ENCODE data around the gene CERK. TPM values are rescaled to one million over a fixed set of nuclear protein-coding genes. Genes with fewer than 3 reads are reported as not detected.
A peak's percentile ranks its signal among the peaks of the same experiment; 100 is the strongest.

The CERK gene
- total RNA-seq, 1 donor from 2014 or later, result 26.1 TPM

GRCh38 chr22:46703171-46703995 lies 34.7 kb downstream of the CERK start:
- Histone ChIP-seq H3K36me3 (peaks cover 95% of the 10 kb centered on the region), H3K4me1 (no peaks in the 10 kb centered on the region), H3K9me3 (no peaks in the 10 kb centered on the region), H3K27ac (no peak overlapping the region), H3K4me3 (no peak overlapping the region), H3K27me3 (ENCODE audit: low read depth) (no peaks in the 10 kb centered on the region)
- no peak for TF ChIP-seq CTCF (IDR thresholded peaks at IDR 0.05)
- no peak for ATAC-seq
- intact Hi-C loops (cut with DNase I), result no loop called here
- no peak for DNase-seq

DNA sequence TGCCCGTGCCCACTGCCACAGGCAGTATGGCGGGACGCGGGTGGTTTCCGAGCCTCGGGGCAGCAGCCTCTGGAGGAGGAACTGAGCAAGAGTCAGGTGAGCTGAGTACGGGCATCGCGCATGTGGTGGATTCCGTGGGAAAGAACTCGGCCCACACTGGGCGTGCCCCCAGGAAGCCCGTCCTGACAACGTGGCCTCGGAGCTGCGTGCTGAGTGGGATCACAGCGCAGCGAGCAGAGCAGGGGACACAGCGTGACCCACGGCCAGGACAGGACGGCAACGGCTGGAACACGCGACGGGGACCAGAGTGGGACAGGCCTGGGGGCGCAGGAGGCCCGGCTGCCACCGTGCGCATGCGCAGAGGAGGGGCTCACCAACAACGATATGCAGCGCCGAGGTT lies 36.8 kb downstream of the CERK start:
- Histone ChIP-seq H3K9me3 (no peaks in the 10 kb centered on the region), H3K4me3 (no peak overlapping the region), H3K27me3 (ENCODE audit: low read depth) (no peaks in the 10 kb centered on the region), H3K36me3 (peaks cover 95% of the 10 kb centered on the region), H3K4me1 (no peaks in the 10 kb centered on the region), H3K27ac (no peak overlapping the region)
- intact Hi-C loops (cut with DNase I), result no loop called here
- ATAC-seq (peak in 1 of 2 donors; percentile 24), DNase-seq (no peak)
- no peak for TF ChIP-seq CTCF (IDR thresholded peaks at IDR 0.05)

GRCh38 chr22:46699091-46699490 lies 39.0 kb downstream of the CERK start:
- no peaks in the 10 kb centered on the region for H3K9me3 ChIP-seq
- DNase-seq, result no peak
- intact Hi-C loops (cut with DNase I), result no loop called here
- no peak overlapping the region for H3K4me3 ChIP-seq
- H3K36me3 ChIP-seq, result peaks cover 96% of the 10 kb centered on the region
- no peaks in the 10 kb centered on the region for H3K27me3 ChIP-seq (ENCODE audit: low read depth)
- no peak for TF ChIP-seq CTCF (IDR thresholded peaks at IDR 0.05)
- H3K27ac ChIP-seq, result no peak overlapping the region
- H3K4me1 ChIP-seq, result no peaks in the 10 kb centered on the region
- no peak for ATAC-seq

DNA sequence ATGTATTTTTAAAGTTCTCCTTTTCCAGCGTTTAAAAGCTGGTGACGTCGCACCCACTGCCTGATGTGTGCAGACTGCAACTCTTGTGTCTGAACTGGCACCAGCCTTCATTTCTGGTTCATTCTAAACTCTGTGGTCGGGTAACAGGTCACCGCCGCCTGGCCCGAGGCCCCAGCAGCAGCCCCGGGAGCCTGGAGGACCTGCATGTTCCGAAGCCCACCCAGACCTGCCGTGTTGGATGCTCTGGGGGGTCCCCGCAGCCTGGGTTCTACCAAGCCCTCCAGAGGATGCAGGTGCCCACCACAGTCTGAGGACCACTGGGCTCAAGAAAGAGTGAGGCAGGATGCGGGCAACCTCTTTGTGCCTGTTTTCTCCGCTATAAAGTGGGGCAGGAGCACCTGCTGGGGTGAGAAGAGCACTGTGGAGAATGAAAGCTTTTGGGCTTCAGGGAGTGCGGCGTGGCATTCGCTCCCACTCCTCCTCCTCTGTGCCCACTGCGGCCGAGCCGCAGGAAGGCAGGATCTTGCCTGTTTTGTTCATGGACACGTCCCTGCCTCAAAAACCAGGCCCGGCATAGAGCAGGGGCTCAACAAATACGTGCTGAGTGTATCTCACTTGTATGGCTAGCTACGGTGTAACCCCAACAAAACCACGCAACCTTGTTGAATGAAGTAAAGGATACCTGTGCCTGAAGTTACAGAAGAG lies 40.1 kb downstream of the CERK start:
- no peak for ATAC-seq
- H3K27me3 ChIP-seq (ENCODE audit: low read depth), result no peaks in the 10 kb centered on the region
- H3K4me3 ChIP-seq, result no peak overlapping the region
- H3K9me3 ChIP-seq, result no peaks in the 10 kb centered on the region
- peaks cover 97% of the 10 kb centered on the region for H3K36me3 ChIP-seq
- intact Hi-C loops (cut with DNase I), result no loop called here
- no peak for TF ChIP-seq CTCF (IDR thresholded peaks at IDR 0.05)
- no peak for DNase-seq
- H3K4me1 ChIP-seq, result no peaks in the 10 kb centered on the region
- H3K27ac ChIP-seq, result no peak overlapping the region

DNA sequence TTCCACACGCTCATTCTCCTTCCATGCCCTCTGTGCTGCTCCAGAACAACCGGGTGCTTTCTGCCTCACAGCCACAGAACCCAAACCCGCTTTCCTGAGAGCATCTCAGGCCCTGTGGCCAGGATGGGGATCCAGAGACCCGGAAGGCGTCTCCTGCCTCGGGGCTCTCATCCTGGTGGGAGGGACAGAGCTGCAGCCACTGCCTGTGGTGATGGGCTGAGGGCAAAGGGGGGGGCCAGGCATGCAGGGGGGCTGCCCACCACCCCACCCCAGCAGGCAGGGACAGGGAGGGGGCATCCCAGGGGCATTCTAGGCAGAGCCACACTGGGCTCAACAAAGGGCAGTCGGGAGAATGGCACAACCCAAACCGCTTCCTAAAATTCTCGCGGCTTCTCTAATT lies 41.4 kb downstream of the CERK start:
- Histone ChIP-seq H3K36me3 (peaks cover 100% of the 10 kb centered on the region), H3K27me3 (ENCODE audit: low read depth) (no peaks in the 10 kb centered on the region), H3K27ac (no peak overlapping the region), H3K9me3 (no peaks in the 10 kb centered on the region), H3K4me1 (no peaks in the 10 kb centered on the region), H3K4me3 (no peak overlapping the region)
- ATAC-seq (no peak), DNase-seq (no peak)
- intact Hi-C loops (cut with DNase I), result no loop called here
- no peak for TF ChIP-seq CTCF (IDR thresholded peaks at IDR 0.05)
